T-helper 1 cell treated with Interleukin-12 subunit alpha and Interleukin-12 subunit beta and Interleukin-4 antibody, amounts not matched to agents 30 μg/mL and 1 μg/mL, for 36 hours (primary cell): ENCODE data around the gene LRCH1.
"Not testable (repeated sequence)": the region's sequence is repeated elsewhere in the genome, so short reads cannot be mapped to it uniquely, and the experiment has no call there.

Experiments used
- H3K27ac Mint-ChIP-seq: one replicate; pipeline ENCODE4 v1.8.0; 2021; ENCODE audit warnings: mild to moderate bottlenecking, mixed read lengths
- H3K27me3 Mint-ChIP-seq: one replicate; pipeline ENCODE4 v1.8.0; 2021; ENCODE audit warnings: low read depth, mixed read lengths
- H3K36me3 Mint-ChIP-seq: one replicate; pipeline ENCODE4 v1.8.0; 2021; ENCODE audit warnings: low read depth, mixed read lengths
- H3K4me1 Mint-ChIP-seq: one replicate; pipeline ENCODE4 v1.8.0; 2021; ENCODE audit warnings: low read depth, mixed read lengths
- H3K4me3 Mint-ChIP-seq: one replicate; pipeline ENCODE4 v1.8.0; 2021; ENCODE audit warnings: mild to moderate bottlenecking, moderate library complexity, mixed read lengths
- H3K9me3 Mint-ChIP-seq: one replicate; pipeline ENCODE4 v1.8.0; 2021; ENCODE audit warnings: mixed read lengths

LRCH1 gene

GRCh38 chr13:46755508-46755907 lies 202.5 kb downstream of the LRCH1 start:
- H3K27ac Mint-ChIP-seq, H3K4me3 Mint-ChIP-seq, H3K9me3 Mint-ChIP-seq, H3K27me3 Mint-ChIP-seq: not testable (repeated sequence)
- Mint-ChIP-seq H3K4me1 (peaks cover 31% of the 10 kb centered on the region), H3K36me3 (peaks cover 16% of the 10 kb centered on the region)

DNA sequence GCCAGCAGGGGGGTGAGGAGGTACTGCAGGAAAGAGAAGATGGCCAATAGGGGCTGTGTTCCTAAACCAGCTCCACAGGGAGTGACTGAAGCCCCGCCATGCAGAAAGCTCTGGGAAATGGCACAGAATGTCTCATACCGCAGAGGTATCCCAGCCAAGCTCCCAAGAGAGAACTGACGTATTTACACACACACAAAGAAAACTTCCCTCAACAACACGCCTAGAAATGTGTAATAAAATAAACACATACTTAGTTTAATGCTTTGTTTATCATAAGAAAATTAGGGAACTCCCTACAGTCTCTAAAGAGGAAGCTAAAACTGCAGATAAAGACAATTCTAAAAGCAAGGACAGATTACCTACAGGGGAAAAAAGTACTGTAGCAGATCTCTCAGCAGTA lies 204.0 kb downstream of the LRCH1 start:
- H3K27me3 Mint-ChIP-seq = no peaks in the 10 kb centered on the region
- no peak overlapping the region for H3K27ac Mint-ChIP-seq
- H3K36me3 Mint-ChIP-seq = peaks cover 9% of the 10 kb centered on the region
- no peaks in the 10 kb centered on the region for H3K9me3 Mint-ChIP-seq
- H3K4me1 Mint-ChIP-seq = peaks cover 19% of the 10 kb centered on the region
- H3K4me3 Mint-ChIP-seq = no peak overlapping the region

DNA sequence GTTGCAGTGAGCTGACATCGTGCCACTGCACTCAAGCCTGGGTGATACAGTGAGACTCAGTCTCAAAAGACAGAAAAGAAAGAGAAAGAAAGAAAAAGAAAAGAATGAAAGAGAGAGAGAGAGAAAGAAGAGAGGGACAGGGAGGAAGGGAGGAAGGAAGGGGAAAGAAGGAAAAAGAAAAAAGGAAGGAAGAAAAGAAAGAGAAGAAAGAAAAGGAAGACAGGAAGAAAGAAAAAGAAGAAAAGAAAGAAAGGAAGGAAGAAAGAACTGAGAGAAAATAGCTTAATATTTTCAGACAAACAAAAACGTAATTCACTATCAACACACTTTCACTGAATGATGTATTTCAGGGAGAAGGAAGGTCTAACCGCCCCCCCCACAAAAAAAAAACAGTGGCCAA lies 204.7 kb downstream of the LRCH1 start:
- no peak overlapping the region for H3K27ac Mint-ChIP-seq

DNA sequence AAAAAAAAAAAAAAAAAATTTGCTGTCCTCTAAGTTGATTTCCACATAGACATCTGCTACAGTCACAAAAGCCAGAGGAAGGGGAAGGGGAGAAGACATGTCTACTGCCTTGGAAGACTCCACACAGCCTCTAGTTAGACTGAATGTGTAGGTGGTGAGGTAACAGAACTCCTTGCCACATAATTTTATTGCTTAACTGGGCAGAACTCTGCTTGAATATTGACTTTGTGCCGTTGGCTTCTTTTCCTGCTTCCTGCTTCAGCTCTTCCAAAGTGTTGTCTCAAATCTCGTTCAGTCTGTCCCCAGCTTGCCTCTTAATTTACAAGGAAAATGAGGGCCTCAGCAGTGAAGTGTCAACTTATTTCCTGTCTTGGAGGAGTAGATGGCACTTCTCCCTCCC lies 206.9 kb downstream of the LRCH1 start:
- Mint-ChIP-seq H3K27me3 (no peaks in the 10 kb centered on the region), H3K27ac (no peak overlapping the region), H3K4me1 (peaks cover 3% of the 10 kb centered on the region), H3K4me3 (no peak overlapping the region), H3K36me3 (no peaks in the 10 kb centered on the region), H3K9me3 (no peaks in the 10 kb centered on the region)

More for the DNA sequence above, 204.7 kb downstream of the LRCH1 start:
- Mint-ChIP-seq H3K27me3 (no peaks in the 10 kb centered on the region), H3K9me3 (no peaks in the 10 kb centered on the region), H3K4me1 (peaks cover 16% of the 10 kb centered on the region), H3K4me3 (no peak overlapping the region), H3K36me3 (peaks cover 6% of the 10 kb centered on the region)

GRCh38 chr13:46761174-46761573 lies 208.2 kb downstream of the LRCH1 start:
- Mint-ChIP-seq H3K27me3 (no peaks in the 10 kb centered on the region), H3K9me3 (no peaks in the 10 kb centered on the region), H3K27ac (no peak overlapping the region), H3K4me3 (no peak overlapping the region), H3K4me1 (peaks cover 3% of the 10 kb centered on the region), H3K36me3 (no peaks in the 10 kb centered on the region)

- Mint-ChIP-seq H3K4me1 (peaks cover 3% of the 10 kb centered on the region), H3K27ac (no peak overlapping the region), H3K36me3 (no peaks in the 10 kb centered on the region), H3K9me3 (no peaks in the 10 kb centered on the region), H3K4me3 (no peak overlapping the region), H3K27me3 (no peaks in the 10 kb centered on the region)
Measured at GRCh38 chr13:46761866-46762265, 208.9 kb downstream of the LRCH1 start.

GRCh38 chr13:46769925-46770324 lies 217.0 kb downstream of the LRCH1 start:
- H3K27ac Mint-ChIP-seq, H3K27me3 Mint-ChIP-seq, H3K4me3 Mint-ChIP-seq, H3K4me1 Mint-ChIP-seq, H3K9me3 Mint-ChIP-seq: not testable (repeated sequence)
- H3K36me3 Mint-ChIP-seq = peaks cover 36% of the 10 kb centered on the region

DNA sequence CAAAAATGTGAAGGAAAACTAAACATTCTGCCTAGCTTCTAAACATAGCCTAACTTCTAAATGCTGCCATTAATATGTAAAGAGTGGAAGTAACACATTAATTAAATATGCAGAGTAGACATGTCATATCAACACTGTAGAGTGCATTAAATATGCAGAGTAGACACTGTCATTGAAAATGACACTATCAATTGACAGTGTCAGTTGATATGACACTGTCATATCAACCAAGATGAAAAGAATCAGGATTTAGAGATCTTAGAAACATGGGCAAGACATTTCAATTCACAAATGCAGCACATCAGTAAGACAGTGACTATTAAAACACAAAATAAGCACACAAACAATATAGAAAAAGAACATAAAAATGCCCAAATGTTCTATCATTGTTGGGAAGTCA lies 218.7 kb downstream of the LRCH1 start:
- H3K27ac Mint-ChIP-seq = no peak overlapping the region
- no peak overlapping the region for H3K4me3 Mint-ChIP-seq
- H3K36me3 Mint-ChIP-seq = peaks cover 41% of the 10 kb centered on the region
- no peaks in the 10 kb centered on the region for H3K4me1 Mint-ChIP-seq
- H3K27me3 Mint-ChIP-seq = no peaks in the 10 kb centered on the region
- no peaks in the 10 kb centered on the region for H3K9me3 Mint-ChIP-seq

DNA sequence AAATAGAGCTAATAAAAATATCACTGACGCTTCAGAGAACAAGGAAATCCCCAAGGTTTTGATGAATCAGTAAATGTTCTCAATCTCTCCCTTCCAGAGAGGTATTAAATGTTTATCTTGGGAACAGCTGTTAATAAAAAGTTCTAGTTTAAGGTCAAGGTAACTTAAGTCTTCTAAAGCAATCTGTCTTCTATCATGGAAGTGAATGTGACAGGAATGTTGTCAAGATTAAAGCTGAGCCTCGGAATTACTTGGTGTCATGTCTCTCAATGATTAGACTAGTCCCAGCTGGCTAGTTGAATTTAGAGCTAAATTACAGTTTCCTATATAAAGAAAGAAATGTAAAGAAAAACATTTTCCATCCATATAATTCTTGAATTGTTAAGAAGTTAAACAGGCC lies 220.6 kb downstream of the LRCH1 start:
- Mint-ChIP-seq H3K4me3 (no peak overlapping the region), H3K27me3 (no peaks in the 10 kb centered on the region), H3K27ac (no peak overlapping the region), H3K36me3 (peaks cover 47% of the 10 kb centered on the region), H3K9me3 (no peaks in the 10 kb centered on the region), H3K4me1 (no peaks in the 10 kb centered on the region)

GRCh38 chr13:46775385-46776107 lies 222.6 kb downstream of the LRCH1 start:
- no peak overlapping the region for H3K4me3 Mint-ChIP-seq
- no peaks in the 10 kb centered on the region for H3K4me1 Mint-ChIP-seq
- no peaks in the 10 kb centered on the region for H3K27me3 Mint-ChIP-seq
- H3K27ac Mint-ChIP-seq = no peak overlapping the region
- H3K9me3 Mint-ChIP-seq = no peaks in the 10 kb centered on the region
- peaks cover 42% of the 10 kb centered on the region for H3K36me3 Mint-ChIP-seq

DNA sequence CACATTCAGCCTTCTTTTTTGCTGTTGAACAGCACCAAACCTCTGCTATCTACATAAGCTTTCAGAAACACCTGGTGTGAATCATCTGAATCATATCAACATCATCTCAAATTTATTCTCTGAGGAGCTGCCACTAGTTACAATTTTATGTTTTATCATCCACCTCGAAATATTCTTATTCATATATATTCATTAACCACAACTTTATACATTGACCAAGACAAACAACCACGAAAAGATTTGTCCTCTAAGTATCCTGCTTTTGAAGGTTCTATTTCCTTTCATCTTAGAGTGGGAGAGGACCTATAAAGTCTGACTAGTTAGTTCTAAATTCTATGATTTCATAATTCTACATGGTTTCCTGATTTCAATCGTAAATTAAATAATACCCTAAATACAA lies 225.1 kb downstream of the LRCH1 start:
- no peak overlapping the region for H3K27ac Mint-ChIP-seq
- H3K4me1 Mint-ChIP-seq = no peaks in the 10 kb centered on the region
- H3K4me3 Mint-ChIP-seq = no peak overlapping the region
- H3K36me3 Mint-ChIP-seq = peaks cover 33% of the 10 kb centered on the region
- no peaks in the 10 kb centered on the region for H3K27me3 Mint-ChIP-seq
- no peaks in the 10 kb centered on the region for H3K9me3 Mint-ChIP-seq

DNA sequence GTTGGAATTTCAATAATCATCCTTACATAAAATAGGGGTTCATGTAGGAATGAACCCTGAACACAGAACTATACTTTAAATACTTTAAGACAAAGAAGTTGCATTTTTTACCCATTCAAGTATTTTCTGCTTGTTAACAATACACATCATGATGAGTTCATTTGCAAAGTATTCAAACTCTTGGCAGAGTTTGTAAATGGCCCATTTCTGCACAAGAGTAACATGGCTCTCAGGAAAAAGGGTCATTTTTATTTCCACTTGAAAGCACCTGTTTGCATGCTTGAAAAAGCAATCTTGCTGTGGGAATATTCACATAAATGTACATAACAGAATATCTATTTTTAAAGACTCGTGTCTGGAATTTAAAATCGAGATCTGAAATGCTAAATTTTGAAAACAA lies 225.9 kb downstream of the LRCH1 start:
- no peaks in the 10 kb centered on the region for H3K4me1 Mint-ChIP-seq
- H3K4me3 Mint-ChIP-seq = no peak overlapping the region
- H3K9me3 Mint-ChIP-seq = no peaks in the 10 kb centered on the region
- H3K36me3 Mint-ChIP-seq = peaks cover 34% of the 10 kb centered on the region
- no peaks in the 10 kb centered on the region for H3K27me3 Mint-ChIP-seq
- no peak overlapping the region for H3K27ac Mint-ChIP-seq

- no peaks in the 10 kb centered on the region for H3K27me3 Mint-ChIP-seq
- H3K27ac Mint-ChIP-seq = no peak overlapping the region
- H3K9me3 Mint-ChIP-seq = no peaks in the 10 kb centered on the region
- H3K36me3 Mint-ChIP-seq = peaks cover 31% of the 10 kb centered on the region
- H3K4me3 Mint-ChIP-seq = no peak overlapping the region
- peaks cover 4% of the 10 kb centered on the region for H3K4me1 Mint-ChIP-seq
Measured at GRCh38 chr13:46782066-46782465, 229.1 kb downstream of the LRCH1 start.

DNA sequence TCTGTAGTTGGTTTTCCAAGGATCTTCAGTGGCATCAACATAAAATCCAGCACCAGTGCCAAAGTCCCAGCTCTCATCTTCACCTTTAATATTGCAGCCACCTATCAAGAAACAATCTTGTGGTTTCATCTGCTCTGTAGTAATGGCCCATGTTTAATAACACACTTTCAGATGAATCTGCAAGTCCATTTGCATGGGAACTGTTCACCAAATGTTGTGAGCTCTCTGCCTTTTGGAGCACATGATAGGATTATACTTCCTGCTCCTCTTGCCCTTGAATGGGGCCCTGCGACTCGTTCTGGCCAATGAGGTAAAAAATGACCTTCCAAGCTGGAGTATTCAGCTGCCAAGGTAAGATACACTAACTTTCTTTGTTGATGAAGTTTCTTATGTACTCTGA lies 229.7 kb downstream of the LRCH1 start:
- Mint-ChIP-seq H3K36me3 (peaks cover 34% of the 10 kb centered on the region), H3K9me3 (no peaks in the 10 kb centered on the region), H3K4me1 (peaks cover 7% of the 10 kb centered on the region), H3K27ac (no peak overlapping the region), H3K27me3 (no peaks in the 10 kb centered on the region), H3K4me3 (no peak overlapping the region)

GRCh38 chr13:46783504-46783903 lies 230.5 kb downstream of the LRCH1 start:
- H3K36me3 Mint-ChIP-seq = peaks cover 33% of the 10 kb centered on the region
- H3K4me1 Mint-ChIP-seq = peaks cover 12% of the 10 kb centered on the region
- no peak overlapping the region for H3K27ac Mint-ChIP-seq
- no peaks in the 10 kb centered on the region for H3K9me3 Mint-ChIP-seq
- no peak overlapping the region for H3K4me3 Mint-ChIP-seq
- no peaks in the 10 kb centered on the region for H3K27me3 Mint-ChIP-seq

- no peak overlapping the region for H3K4me3 Mint-ChIP-seq
- peaks cover 30% of the 10 kb centered on the region for H3K4me1 Mint-ChIP-seq
- no peak overlapping the region for H3K27ac Mint-ChIP-seq
- no peaks in the 10 kb centered on the region for H3K9me3 Mint-ChIP-seq
- H3K36me3 Mint-ChIP-seq = peaks cover 18% of the 10 kb centered on the region
- H3K27me3 Mint-ChIP-seq = no peaks in the 10 kb centered on the region
Measured at GRCh38 chr13:46795321-46795720, 242.4 kb downstream of the LRCH1 start.
